Neural cell (in vitro differentiated cells): ENCODE data around the gene NDOR1. TPM values are rescaled to one million over a fixed set of nuclear protein-coding genes. Genes with fewer than 3 reads are reported as not detected.

ENCODE experiments used
- H2AFZ ChIP-seq: fragments of 200-600, 300-800 bp; sonication (generic), shearing (Covaris generic); 2 replicates; pipeline ENCODE4 v1.6.0; 2014; ENCODE audit warnings: low read depth, mild to moderate bottlenecking, antibody characterized with exemption, low read length, moderate library complexity
- H3F3A ChIP-seq: fragments of 200-600 bp; shearing (Covaris generic); 2 replicates; pipeline ENCODE4 v1.6.1; 2016; ENCODE audit warnings: mild to moderate bottlenecking, moderate library complexity, mixed read lengths, antibody characterized with exemption, low read length; ENCODE audit not compliant: insufficient read depth, poor library complexity, severe bottlenecking
- H3K27ac ChIP-seq: fragments of 200-600, 300-800 bp; sonication (generic), shearing (Covaris generic); 2 replicates; pipeline ENCODE4 v1.5.1; 2014; ENCODE audit warnings: mild to moderate bottlenecking, low read length, moderate library complexity
- H3K27me3 ChIP-seq: fragments of 300-800, 200-600 bp; sonication (generic), shearing (Covaris generic); 2 replicates; pipeline ENCODE4 v1.6.0; 2014; ENCODE audit warnings: mild to moderate bottlenecking, low read depth, low read length, moderate library complexity; ENCODE audit not compliant: insufficient read depth
- H3K36me3 ChIP-seq: fragments of 300-800, 200-600 bp; sonication (generic), shearing (Covaris generic); 2 replicates; pipeline ENCODE4 v1.5.1; 2014; ENCODE audit warnings: mild to moderate bottlenecking, antibody characterized with exemption, low read length, moderate library complexity; ENCODE audit not compliant: insufficient read depth
- H3K4me2 ChIP-seq: fragments of 300-800, 200-600 bp; sonication (generic), shearing (Covaris generic); 2 replicates; pipeline ENCODE4 v1.6.0; 2014; ENCODE audit warnings: mild to moderate bottlenecking, low read length
- H3K4me3 ChIP-seq: fragments of 300-800, 200-600 bp; sonication (generic), shearing (Covaris generic); 2 replicates; pipeline ENCODE4 v1.5.1; 2014; ENCODE audit warnings: mild to moderate bottlenecking, low read length, moderate library complexity
- H3K79me2 ChIP-seq: fragments of 200-600 bp; shearing (Covaris generic); replicated peaks from 2 replicates; pipeline ENCODE4 v1.6.0; 2014; ENCODE audit warnings: mild to moderate bottlenecking, low read length, moderate library complexity; ENCODE audit not compliant: insufficient read depth
- H3K9ac ChIP-seq: fragments of 300-800, 200-600 bp; sonication (generic), shearing (Covaris generic); 2 replicates; pipeline ENCODE4 v1.6.1; 2016; ENCODE audit warnings: mild to moderate bottlenecking, low read length, mixed read lengths
- H3K9me2 ChIP-seq: fragments of 200-600 bp; shearing (Covaris generic); 2 replicates; pipeline ENCODE4 v1.6.1; 2016; ENCODE audit warnings: mild to moderate bottlenecking, low read length, mixed read lengths; ENCODE audit not compliant: insufficient read depth
- H3K9me3 ChIP-seq: fragments of 200-600, 300-800 bp; sonication (generic), shearing (Covaris generic); 2 replicates; pipeline ENCODE4 v1.6.1; 2016; ENCODE audit warnings: mild to moderate bottlenecking, mixed run types, low read length, moderate library complexity, mixed read lengths
- H4K20me1 ChIP-seq: fragments of 200-600 bp; shearing (Covaris generic); 2 replicates; pipeline ENCODE4 v1.6.1; 2016; ENCODE audit warnings: mild to moderate bottlenecking, mixed run types; ENCODE audit not compliant: insufficient read depth
- CTCF ChIP-seq: fragments of 450-650 bp; IDR thresholded peaks from 2 replicates; pipeline ENCODE4 v1.5.1; 2014; ENCODE audit warnings: antibody characterized with exemption, mild to moderate bottlenecking, moderate library complexity; ENCODE audit not compliant: poor library complexity, severe bottlenecking
- EP300 ChIP-seq: fragments of 450-650 bp; conservative IDR thresholded peaks from 2 replicates; pipeline ENCODE4 v1.6.1; 2014; ENCODE audit warnings: antibody characterized with exemption, mild to moderate bottlenecking, moderate library complexity; ENCODE audit not compliant: poor library complexity, severe bottlenecking
- EZH2 ChIP-seq: fragments of 200-600, 300-800 bp; shearing (Covaris generic), sonication (generic); IDR thresholded peaks from 2 replicates; pipeline ENCODE4 v1.6.1; 2014; ENCODE audit warnings: antibody characterized with exemption, low read length, borderline replicate concordance, mild to moderate bottlenecking; ENCODE audit not compliant: insufficient read depth, poor library complexity, severe bottlenecking
- MXI1 ChIP-seq: fragments of 450-650 bp; conservative IDR thresholded peaks from 2 replicates; pipeline ENCODE4 v1.6.1; 2014; ENCODE audit warnings: antibody characterized with exemption, mild to moderate bottlenecking; ENCODE audit not compliant: poor library complexity, severe bottlenecking
- POLR2AphosphoS5 ChIP-seq: IDR thresholded peaks from 2 replicates; pipeline ENCODE4 v1.6.1; 2012
- RAD21 ChIP-seq: fragments of 450-650 bp; conservative IDR thresholded peaks from 2 replicates; pipeline ENCODE4 v1.6.1; 2014; ENCODE audit warnings: antibody characterized with exemption, mild to moderate bottlenecking, moderate library complexity
- REST ChIP-seq: IDR thresholded peaks from 2 replicates; pipeline ENCODE4 v1.6.1; 2012; ENCODE audit warnings: borderline replicate concordance
- SMC3 ChIP-seq: fragments of 450-650 bp; conservative IDR thresholded peaks from 2 replicates; pipeline ENCODE4 v1.6.1; 2014; ENCODE audit warnings: antibody characterized with exemption, mild to moderate bottlenecking, moderate library complexity; ENCODE audit not compliant: poor library complexity
- TAF1 ChIP-seq: IDR thresholded peaks from 2 replicates; pipeline ENCODE4 v1.6.1; 2012; ENCODE audit warnings: low read depth
- polyA plus RNA-seq: library from polyadenylated mRNA; depleted of rRNA; stranded (reverse); fragments of >200 nt; gene quantifications from 2 replicates; pipeline ENCODE4 v1.2.3, GENCODE V29; 2014

The NDOR1 gene
- polyA plus RNA-seq, 1 donor from 2014 or later, result 18.2 TPM

- no peak overlapping the region for H3K9ac ChIP-seq
- H3K79me2 ChIP-seq, result no peaks in the 10 kb centered on the region
- H3K4me2 ChIP-seq, result no peak overlapping the region
- no peak for TF ChIP-seq TAF1
- TF ChIP-seq MXI1, result no peak
- TF ChIP-seq RAD21, result no peak
- TF ChIP-seq EP300, result no peak
- TF ChIP-seq SMC3, result no peak
- TF ChIP-seq POLR2AphosphoS5, result no peak
- H3K9me2 ChIP-seq, result no peaks in the 10 kb centered on the region
- no peak overlapping the region for H3K27ac ChIP-seq
- no peaks in the 10 kb centered on the region for H3K36me3 ChIP-seq
- no peak overlapping the region for H3K4me3 ChIP-seq
- H3F3A ChIP-seq, result no peaks in the 10 kb centered on the region
- H2AFZ ChIP-seq, result no peak overlapping the region
- no peaks in the 10 kb centered on the region for H4K20me1 ChIP-seq
- H3K9me3 ChIP-seq, result no peaks in the 10 kb centered on the region
- H3K27me3 ChIP-seq, result no peaks in the 10 kb centered on the region
These were observed 12.0 kb downstream of the NDOR1 start for GRCh38 chr9:137217276-137218211.

GRCh38 chr9:137218212-137218753 lies 12.8 kb downstream of the NDOR1 start:
- no peak overlapping the region for H3K4me2 ChIP-seq
- no peak overlapping the region for H3K27ac ChIP-seq
- H3K79me2 ChIP-seq, result no peaks in the 10 kb centered on the region
- no peaks in the 10 kb centered on the region for H3K36me3 ChIP-seq
- H3F3A ChIP-seq, result no peaks in the 10 kb centered on the region
- H3K9me3 ChIP-seq, result no peaks in the 10 kb centered on the region
- no peaks in the 10 kb centered on the region for H4K20me1 ChIP-seq
- no peak overlapping the region for H3K4me3 ChIP-seq
- no peaks in the 10 kb centered on the region for H3K27me3 ChIP-seq
- TF ChIP-seq RAD21, result no peak
- TF ChIP-seq SMC3, result no peak
- no peak for TF ChIP-seq MXI1
- TF ChIP-seq EZH2, result no peak
- TF ChIP-seq TAF1, result no peak
- no peak for TF ChIP-seq EP300
- no peak for TF ChIP-seq CTCF
- TF ChIP-seq REST, result no peak
- no peak for TF ChIP-seq POLR2AphosphoS5
- H3K9me2 ChIP-seq, result no peaks in the 10 kb centered on the region
- no peak overlapping the region for H2AFZ ChIP-seq
- H3K9ac ChIP-seq, result no peak overlapping the region
